GM23338 (cell line): ENCODE measurements around the gene RAD51B. TPM values are rescaled to one million over a fixed set of nuclear protein-coding genes. Genes with fewer than 3 reads are reported as not detected.

Source experiments
- ATAC-seq: fragments of 200-7000 bp; cut with Tn5 transposase; 3 replicates; pipeline ENCODE4 v1.9.1; 2020
- DNase-seq: peaks from one replicate; pipeline ENCODE4 v3.0.0-alpha.2; 2015; ENCODE audit warnings: low spot score
- H2AFZ ChIP-seq: fragments of 200-600 bp; sonication (generic); 2 replicates; pipeline ENCODE4 v1.8.0; 2016; ENCODE audit warnings: antibody characterized with exemption, mild to moderate bottlenecking, moderate library complexity
- H3F3A ChIP-seq: fragments of 200-600 bp; sonication (generic); replicated peaks from 2 replicates; pipeline ENCODE4 v1.8.0; 2017; ENCODE audit warnings: antibody characterized with exemption, mixed run types, low read depth
- H3K27ac ChIP-seq: fragments of 200-600 bp; sonication (generic); 2 replicates; pipeline ENCODE4 v1.6.1; 2016; ENCODE audit warnings: low read depth
- H3K27me3 ChIP-seq: fragments of 200-600 bp; sonication (generic); 2 replicates; pipeline ENCODE4 v1.8.0; 2016; ENCODE audit warnings: mild to moderate bottlenecking, mixed run types, moderate library complexity; ENCODE audit not compliant: insufficient read depth
- H3K36me3 ChIP-seq: fragments of 200-600 bp; sonication (generic); 2 replicates; pipeline ENCODE4 v1.8.0; 2016; ENCODE audit warnings: mild to moderate bottlenecking; ENCODE audit not compliant: insufficient read depth
- H3K4me1 ChIP-seq: fragments of 200-600 bp; sonication (generic); 2 replicates; pipeline ENCODE4 v1.8.0; 2016; ENCODE audit warnings: mild to moderate bottlenecking, moderate library complexity; ENCODE audit not compliant: insufficient read depth
- H3K4me2 ChIP-seq: fragments of 200-600 bp; sonication (generic); 2 replicates; pipeline ENCODE4 v1.7.1; 2017; ENCODE audit warnings: mixed run types
- H3K4me3 ChIP-seq: fragments of 200-600 bp; sonication (generic); 2 replicates; pipeline ENCODE4 v1.6.1; 2016; ENCODE audit warnings: mixed run types
- H3K79me2 ChIP-seq: fragments of 200-600 bp; sonication (generic); replicated peaks from 2 replicates; pipeline ENCODE4 v1.8.0; 2017; ENCODE audit warnings: mild to moderate bottlenecking; ENCODE audit not compliant: insufficient read depth
- H3K9me2 ChIP-seq: fragments of 200-600 bp; sonication (generic); 2 replicates; pipeline ENCODE4 v1.8.0; 2017; ENCODE audit not compliant: insufficient read depth
- H4K20me1 ChIP-seq: fragments of 200-600 bp; sonication (generic); replicated peaks from 2 replicates; pipeline ENCODE4 v1.8.0; 2017; ENCODE audit warnings: mild to moderate bottlenecking; ENCODE audit not compliant: insufficient read depth
- H3K27ac Mint-ChIP-seq: 2 replicates; pipeline ENCODE4 v1.8.0; 2020; ENCODE audit warnings: inconsistent platforms, mild to moderate bottlenecking, moderate library complexity, mixed read lengths
- H3K27me3 Mint-ChIP-seq: 3 replicates; pipeline ENCODE4 v1.8.0; 2022; ENCODE audit warnings: low read depth, mild to moderate bottlenecking, moderate library complexity, mixed read lengths, inconsistent platforms; ENCODE audit not compliant: insufficient read depth, poor library complexity
- H3K36me3 Mint-ChIP-seq: 3 replicates; pipeline ENCODE4 v1.8.0; 2021; ENCODE audit warnings: low read depth, mild to moderate bottlenecking, inconsistent platforms, moderate library complexity, mixed read lengths
- H3K4me1 Mint-ChIP-seq: 3 replicates; pipeline ENCODE4 v1.8.0; 2020; ENCODE audit warnings: mild to moderate bottlenecking, inconsistent platforms, mixed read lengths
- H3K4me3 Mint-ChIP-seq: 3 replicates; pipeline ENCODE4 v1.8.0; 2021; ENCODE audit warnings: moderate library complexity, mild to moderate bottlenecking, inconsistent platforms, mixed read lengths
- H3K9me3 Mint-ChIP-seq: 3 replicates; pipeline ENCODE4 v1.8.0; 2020; ENCODE audit warnings: moderate library complexity, mild to moderate bottlenecking, inconsistent platforms, mixed read lengths
- CREB1 ChIP-seq: fragments of 250-450 bp; sonication (Bioruptor Pico); IDR thresholded peaks from 2 replicates; pipeline ENCODE4 v1.5.0; 2020; ENCODE audit warnings: low read depth, mild to moderate bottlenecking, moderate library complexity
- CTCF ChIP-seq, 2 experiments: fragments of 200-600 bp in 1 of 2; sonication (generic) in 1 of 2; conservative IDR thresholded peaks; 2 replicates each; pipeline versions ENCODE4 v1.5.1 to v1.6.1; 2016 to 2017; ENCODE audit warnings: antibody characterized with exemption in 2 of 2, low read depth in 2 of 2, mild to moderate bottlenecking in 2 of 2, moderate library complexity in 1 of 2
- EZH2 ChIP-seq: fragments of 200-600 bp; sonication (generic); IDR thresholded peaks from one replicate; pipeline ENCODE4 v1.8.0; 2017; ENCODE audit warnings: antibody characterized with exemption, mild to moderate bottlenecking, low read depth; ENCODE audit not compliant: unreplicated experiment
- EZH2phosphoT487 ChIP-seq: fragments of 200-600 bp; sonication (generic); IDR thresholded peaks from one replicate; pipeline ENCODE4 v1.8.1; 2018; ENCODE audit warnings: antibody characterized with exemption; ENCODE audit not compliant: unreplicated experiment
- JUNB ChIP-seq: IDR thresholded peaks from one replicate; pipeline ENCODE4 v1.6.1; 2016; ENCODE audit warnings: antibody characterized with exemption; ENCODE audit not compliant: unreplicated experiment
- NANOG ChIP-seq: IDR thresholded peaks from 2 replicates; pipeline ENCODE4 v1.6.1; 2016; ENCODE audit warnings: antibody characterized with exemption, borderline replicate concordance
- POLR2AphosphoS5 ChIP-seq: IDR thresholded peaks from 2 replicates; pipeline ENCODE4 v1.6.1; 2016; ENCODE audit warnings: antibody characterized with exemption, low read depth
- STAT1 ChIP-seq: IDR thresholded peaks from one replicate; pipeline ENCODE4 v1.6.1; 2016; ENCODE audit warnings: antibody characterized with exemption; ENCODE audit not compliant: unreplicated experiment
- ZNF114 ChIP-seq: fragments of 250-450 bp; sonication (Bioruptor Pico); IDR thresholded peaks from 2 replicates; pipeline ENCODE4 v1.5.0; 2020; ENCODE audit warnings: mild to moderate bottlenecking, moderate library complexity
- ZNF462 ChIP-seq: fragments of 250-450 bp; sonication (Bioruptor Pico); IDR thresholded peaks from 2 replicates; pipeline ENCODE4 v1.5.0; 2020; ENCODE audit warnings: mild to moderate bottlenecking, moderate library complexity
- polyA plus RNA-seq: library from polyadenylated mRNA; unstranded; fragments of >200 nt; fragmentation: Nextera tagmentation; extraction: Ambion mirVana; gene quantifications from 2 replicates; pipeline ENCODE4 v1.2.1, GENCODE V29; 2016
- total RNA-seq: library from RNA; depleted of rRNA; stranded (reverse); fragments of >200 nt; shearing (Covaris generic); gene quantifications from 2 replicates; pipeline ENCODE4 v1.2.3, GENCODE V29; 2014
- TF ChIP-seq, protein P1 (sequence below): IDR thresholded peaks from 2 replicates; pipeline ENCODE4 v1.6.1; 2016; ENCODE audit warnings: antibody characterized with exemption
- TF ChIP-seq, protein P2 (sequence below): IDR thresholded peaks from one replicate; pipeline ENCODE4 v1.6.1; 2018; ENCODE audit warnings: antibody characterized with exemption; ENCODE audit not compliant: unreplicated experiment

Gene RAD51B
- total and polyA plus RNA-seq, 2 experiments from 2014 or later = 15.7 to 29.1 TPM

- no peaks in the 10 kb centered on the region for H3K27me3 Mint-ChIP-seq
- H3K4me3 ChIP-seq = no peak overlapping the region
- no peaks in the 10 kb centered on the region for H4K20me1 ChIP-seq
- no peak overlapping the region for H3K4me2 ChIP-seq
- H2AFZ ChIP-seq = no peak overlapping the region
- H3K9me2 ChIP-seq = peaks cover 8% of the 10 kb centered on the region; the same call in 1 of the 2 replicates
- peaks cover 4% of the 10 kb centered on the region; the same call in 2 of the 3 replicates for H3K4me1 Mint-ChIP-seq
- TF ChIP-seq CTCF (conservative IDR thresholded peaks at IDR 0.05; ENCODE audit: low read depth in 2 of 2) (no peak), CREB1 (no peak), NANOG (no peak), ZNF462 (no peak), JUNB (no peak), EZH2 (no peak), EZH2phosphoT487 (no peak), ZNF114 (CRISPR knock-in tag) (no peak), POLR2AphosphoS5 (no peak), STAT1 (no peak)
- TF ChIP-seq, protein P1, sequence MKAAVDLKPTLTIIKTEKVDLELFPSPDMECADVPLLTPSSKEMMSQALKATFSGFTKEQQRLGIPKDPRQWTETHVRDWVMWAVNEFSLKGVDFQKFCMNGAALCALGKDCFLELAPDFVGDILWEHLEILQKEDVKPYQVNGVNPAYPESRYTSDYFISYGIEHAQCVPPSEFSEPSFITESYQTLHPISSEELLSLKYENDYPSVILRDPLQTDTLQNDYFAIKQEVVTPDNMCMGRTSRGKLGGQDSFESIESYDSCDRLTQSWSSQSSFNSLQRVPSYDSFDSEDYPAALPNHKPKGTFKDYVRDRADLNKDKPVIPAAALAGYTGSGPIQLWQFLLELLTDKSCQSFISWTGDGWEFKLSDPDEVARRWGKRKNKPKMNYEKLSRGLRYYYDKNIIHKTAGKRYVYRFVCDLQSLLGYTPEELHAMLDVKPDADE = no peak
- TF ChIP-seq, protein P2, sequence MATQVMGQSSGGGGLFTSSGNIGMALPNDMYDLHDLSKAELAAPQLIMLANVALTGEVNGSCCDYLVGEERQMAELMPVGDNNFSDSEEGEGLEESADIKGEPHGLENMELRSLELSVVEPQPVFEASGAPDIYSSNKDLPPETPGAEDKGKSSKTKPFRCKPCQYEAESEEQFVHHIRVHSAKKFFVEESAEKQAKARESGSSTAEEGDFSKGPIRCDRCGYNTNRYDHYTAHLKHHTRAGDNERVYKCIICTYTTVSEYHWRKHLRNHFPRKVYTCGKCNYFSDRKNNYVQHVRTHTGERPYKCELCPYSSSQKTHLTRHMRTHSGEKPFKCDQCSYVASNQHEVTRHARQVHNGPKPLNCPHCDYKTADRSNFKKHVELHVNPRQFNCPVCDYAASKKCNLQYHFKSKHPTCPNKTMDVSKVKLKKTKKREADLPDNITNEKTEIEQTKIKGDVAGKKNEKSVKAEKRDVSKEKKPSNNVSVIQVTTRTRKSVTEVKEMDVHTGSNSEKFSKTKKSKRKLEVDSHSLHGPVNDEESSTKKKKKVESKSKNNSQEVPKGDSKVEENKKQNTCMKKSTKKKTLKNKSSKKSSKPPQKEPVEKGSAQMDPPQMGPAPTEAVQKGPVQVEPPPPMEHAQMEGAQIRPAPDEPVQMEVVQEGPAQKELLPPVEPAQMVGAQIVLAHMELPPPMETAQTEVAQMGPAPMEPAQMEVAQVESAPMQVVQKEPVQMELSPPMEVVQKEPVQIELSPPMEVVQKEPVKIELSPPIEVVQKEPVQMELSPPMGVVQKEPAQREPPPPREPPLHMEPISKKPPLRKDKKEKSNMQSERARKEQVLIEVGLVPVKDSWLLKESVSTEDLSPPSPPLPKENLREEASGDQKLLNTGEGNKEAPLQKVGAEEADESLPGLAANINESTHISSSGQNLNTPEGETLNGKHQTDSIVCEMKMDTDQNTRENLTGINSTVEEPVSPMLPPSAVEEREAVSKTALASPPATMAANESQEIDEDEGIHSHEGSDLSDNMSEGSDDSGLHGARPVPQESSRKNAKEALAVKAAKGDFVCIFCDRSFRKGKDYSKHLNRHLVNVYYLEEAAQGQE = no peak
- H3K27ac Mint-ChIP-seq = no peak overlapping the region
- H3K27me3 ChIP-seq = no peaks in the 10 kb centered on the region
- H3K36me3 ChIP-seq = no peaks in the 10 kb centered on the region
- H3F3A ChIP-seq = no peaks in the 10 kb centered on the region
- ATAC-seq = no peak
- no peaks in the 10 kb centered on the region for H3K36me3 Mint-ChIP-seq
- no peak overlapping the region for H3K4me3 Mint-ChIP-seq
- H3K4me1 ChIP-seq = no peaks in the 10 kb centered on the region
- DNase-seq = no peak
- no peak overlapping the region for H3K27ac ChIP-seq
- H3K79me2 ChIP-seq = no peaks in the 10 kb centered on the region
- H3K9me3 Mint-ChIP-seq = no peaks in the 10 kb centered on the region
These were observed 894.2 kb downstream of the RAD51B start for GRCh38 chr14:68713782-68714181.
